ENCODE data around the gene PRG3.
A peak's percentile ranks its signal among the peaks of the same experiment; 100 is the strongest.
"Not testable (repeated sequence)": the region's sequence is repeated elsewhere in the genome, so short reads cannot be mapped to it uniquely, and the experiment has no call there.

PRG3 gene

DNA sequence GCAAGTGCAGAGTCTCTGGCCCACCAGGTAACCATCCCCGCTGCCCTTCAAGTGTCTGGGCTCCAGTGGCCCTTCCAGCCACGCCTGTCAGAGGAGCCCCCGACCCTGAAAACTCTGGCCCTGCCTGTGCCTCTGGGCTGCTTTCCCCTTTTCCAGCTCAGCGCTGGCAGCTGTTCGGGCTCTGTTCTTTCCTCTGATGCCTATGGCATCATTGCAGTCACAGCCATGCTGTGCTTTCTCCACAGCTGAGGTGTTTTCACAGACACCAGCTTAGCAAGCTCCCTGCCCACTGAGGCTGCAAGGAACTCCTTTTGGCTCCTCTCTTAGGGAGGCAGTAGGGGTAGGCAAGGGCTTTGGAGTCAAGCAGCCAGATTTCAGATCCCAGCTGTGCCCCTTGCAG is 21.6 kb downstream of the PRG3 start:
- DNase-seq (ENCODE audit: low spot score): no peak

DNA sequence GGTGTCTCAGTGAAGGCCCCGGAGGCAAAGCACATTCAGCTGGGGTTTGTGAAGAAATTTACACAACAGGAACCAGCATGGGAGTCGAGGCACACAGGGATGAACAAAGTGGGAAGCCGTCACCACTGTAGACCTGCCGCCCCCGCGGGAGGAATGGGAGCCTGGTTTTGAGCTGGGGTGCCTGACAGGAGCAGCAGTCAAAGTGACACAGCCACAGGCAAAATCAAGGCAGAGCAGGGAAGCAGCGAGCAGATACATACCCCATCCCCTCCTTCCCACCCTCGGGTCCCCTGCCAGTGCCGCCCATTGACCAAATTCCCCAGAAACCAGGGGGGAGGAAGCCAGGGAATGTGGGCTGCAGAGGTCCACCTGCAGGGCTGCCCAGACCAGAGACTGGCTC is 22.0 kb downstream of the PRG3 start:
- no peak for DNase-seq (ENCODE audit: low spot score)

DNA sequence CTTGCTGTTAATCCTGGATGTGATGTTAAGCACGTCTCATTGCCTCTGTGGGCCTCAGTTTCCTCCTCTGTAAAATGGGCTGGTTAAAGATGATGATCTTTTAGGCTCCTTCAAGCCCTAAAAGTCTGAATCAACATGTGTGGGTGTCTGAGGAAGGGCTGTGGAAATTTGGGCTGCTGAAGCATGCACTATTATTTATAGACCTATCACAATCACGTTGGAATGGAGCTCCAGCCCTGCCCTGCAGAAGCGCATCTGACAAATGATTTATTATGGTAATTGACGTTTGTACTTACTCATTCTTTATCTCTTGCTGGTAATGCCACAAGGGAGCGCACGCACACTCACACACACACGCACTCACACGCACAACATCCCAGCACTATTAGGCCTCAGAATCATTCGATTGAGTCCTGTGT is 22.4 kb downstream of the PRG3 start:
- DNase-seq (ENCODE audit: low spot score): no peak

DNA sequence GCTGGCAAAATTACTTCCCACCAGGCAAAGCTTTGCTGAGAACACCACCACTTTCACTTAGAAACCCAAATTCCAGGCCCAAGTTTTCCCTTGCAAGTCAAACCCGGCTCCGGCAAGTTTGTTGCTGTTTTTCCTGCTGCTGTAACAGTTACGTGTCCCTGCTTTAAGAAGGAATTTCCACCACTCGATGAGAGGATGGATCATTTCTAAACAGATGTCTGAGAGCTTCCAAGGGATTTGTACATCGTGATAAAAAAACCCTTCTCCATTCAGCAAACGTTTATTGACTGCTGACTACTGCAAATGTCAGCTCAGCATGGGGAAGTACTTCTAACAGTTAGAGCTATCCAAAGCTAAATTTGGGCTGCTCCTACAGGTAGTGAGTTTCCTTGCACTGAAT is 23.1 kb downstream of the PRG3 start:
- peak; percentile 29 for DNase-seq (ENCODE audit: low spot score)

DNA sequence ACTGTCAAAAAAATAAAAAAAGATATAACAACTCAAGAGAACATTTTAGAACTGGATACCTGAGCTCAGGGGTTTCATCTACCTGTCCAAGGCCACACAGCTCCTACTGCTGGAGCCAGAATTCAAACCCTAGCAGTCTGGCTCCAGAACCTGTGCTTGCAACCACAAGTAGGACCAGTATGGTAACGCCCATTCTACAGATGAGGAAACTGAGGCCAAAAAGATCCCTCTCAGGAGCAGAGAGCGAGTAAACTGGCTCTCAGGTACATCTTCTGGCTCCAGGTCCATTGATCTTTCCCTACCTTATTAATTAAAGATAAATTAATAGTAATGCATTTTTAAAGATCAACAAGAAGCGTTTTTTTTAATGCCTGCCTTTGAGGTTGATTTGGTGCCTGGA is 23.6 kb downstream of the PRG3 start:
- no peak for DNase-seq (ENCODE audit: low spot score)

DNA sequence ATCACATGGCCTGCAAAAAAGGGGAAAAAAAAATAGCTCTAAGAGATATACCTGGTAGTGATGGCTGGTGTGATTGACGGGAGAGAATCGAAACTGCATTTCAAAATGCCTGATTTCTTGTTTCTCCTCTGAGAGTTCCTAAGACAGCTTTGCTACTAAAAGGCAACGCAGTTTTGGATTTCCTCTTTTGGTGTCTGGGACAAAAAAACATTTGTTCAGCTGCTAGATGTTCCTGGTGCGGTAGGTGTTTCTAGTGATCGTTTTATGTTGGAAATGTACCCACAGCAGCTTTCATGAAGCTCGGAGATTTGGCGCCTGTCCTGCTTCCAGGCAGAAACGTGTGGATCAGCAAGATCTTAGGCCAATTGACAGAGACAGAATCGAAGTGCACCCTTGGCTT is 24.7 kb downstream of the PRG3 start:
- no peak for DNase-seq (ENCODE audit: low spot score)

DNA sequence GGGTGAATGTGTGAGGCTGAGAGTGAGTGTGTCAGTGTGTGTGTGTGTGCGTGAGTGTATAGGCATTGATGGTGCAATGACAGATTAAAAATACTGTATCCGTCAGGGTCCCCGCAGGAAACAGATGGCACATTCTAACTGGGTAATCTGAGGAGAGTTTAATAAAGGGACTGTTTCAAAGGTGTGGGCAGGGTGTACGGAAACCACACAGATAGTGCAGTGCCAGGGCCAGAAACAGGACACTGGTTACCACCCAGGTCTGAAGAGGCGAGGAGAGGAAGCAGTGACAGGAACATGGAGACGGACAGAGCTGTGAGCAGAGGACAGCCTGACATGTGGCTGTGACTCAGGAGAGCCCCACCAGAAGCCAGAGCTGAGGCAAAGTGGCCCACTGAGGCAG is 26.3 kb downstream of the PRG3 start:
- no peak for DNase-seq (ENCODE audit: low spot score)

DNA sequence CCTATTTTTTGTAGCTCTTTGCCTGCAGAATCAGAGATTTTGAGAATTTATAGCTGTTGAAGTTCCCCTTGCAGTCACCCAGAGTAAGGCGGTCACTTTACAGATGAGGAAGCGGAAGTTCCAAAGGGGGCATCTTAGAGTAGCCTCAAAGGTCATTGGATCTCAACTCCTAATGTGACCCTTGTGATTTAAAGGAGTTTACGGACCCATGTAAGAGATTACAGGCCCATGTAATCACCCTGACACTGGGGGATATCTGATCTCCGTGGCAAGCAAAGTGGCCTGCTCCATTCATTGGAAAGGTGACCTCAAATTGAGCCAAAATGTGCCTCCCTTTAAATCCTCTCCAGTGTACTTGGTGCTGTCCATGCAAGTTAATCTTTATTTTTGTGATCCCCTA is 27.1 kb downstream of the PRG3 start:
- DNase-seq (ENCODE audit: low spot score): no peak

DNA sequence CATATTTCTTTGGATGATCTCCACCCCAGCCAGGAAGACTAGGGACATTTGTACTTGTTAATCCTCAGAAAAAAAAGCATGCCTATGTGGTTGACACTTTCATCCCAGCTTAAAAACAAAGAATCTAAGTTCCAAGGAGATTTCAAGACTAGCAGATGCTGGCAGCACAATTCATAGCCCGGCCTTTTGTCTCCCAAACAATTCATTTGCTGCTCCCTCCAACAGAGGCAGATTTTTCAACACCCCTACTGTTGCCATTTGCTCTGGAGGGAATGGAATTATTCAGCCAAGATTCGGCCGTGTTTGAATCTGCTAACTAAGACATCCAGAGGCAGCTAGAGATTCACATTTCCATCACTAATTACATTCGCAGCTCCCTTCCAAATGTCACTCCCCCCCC is 27.5 kb downstream of the PRG3 start:
- no peak for DNase-seq (ENCODE audit: low spot score)

DNA sequence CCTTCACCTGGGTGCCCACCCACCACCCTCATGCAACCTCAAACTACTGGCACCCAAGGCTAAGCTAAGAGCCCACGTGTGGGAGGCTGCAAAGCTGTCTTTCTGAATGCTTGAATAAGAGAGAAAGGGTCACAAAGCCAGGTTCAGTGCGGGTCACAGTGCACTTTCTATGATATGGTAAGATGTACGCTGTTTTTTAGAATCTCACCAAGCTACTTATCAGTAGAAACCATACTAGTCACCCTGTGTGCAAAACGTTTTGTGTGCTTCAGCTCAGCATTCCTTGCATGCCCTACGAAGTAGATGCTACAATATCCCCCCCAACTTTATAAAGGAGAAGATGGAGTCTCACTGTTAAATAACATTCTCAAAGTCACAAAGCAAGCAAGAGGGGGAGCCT is 27.9 kb downstream of the PRG3 start:
- DNase-seq (ENCODE audit: low spot score): no peak

DNA sequence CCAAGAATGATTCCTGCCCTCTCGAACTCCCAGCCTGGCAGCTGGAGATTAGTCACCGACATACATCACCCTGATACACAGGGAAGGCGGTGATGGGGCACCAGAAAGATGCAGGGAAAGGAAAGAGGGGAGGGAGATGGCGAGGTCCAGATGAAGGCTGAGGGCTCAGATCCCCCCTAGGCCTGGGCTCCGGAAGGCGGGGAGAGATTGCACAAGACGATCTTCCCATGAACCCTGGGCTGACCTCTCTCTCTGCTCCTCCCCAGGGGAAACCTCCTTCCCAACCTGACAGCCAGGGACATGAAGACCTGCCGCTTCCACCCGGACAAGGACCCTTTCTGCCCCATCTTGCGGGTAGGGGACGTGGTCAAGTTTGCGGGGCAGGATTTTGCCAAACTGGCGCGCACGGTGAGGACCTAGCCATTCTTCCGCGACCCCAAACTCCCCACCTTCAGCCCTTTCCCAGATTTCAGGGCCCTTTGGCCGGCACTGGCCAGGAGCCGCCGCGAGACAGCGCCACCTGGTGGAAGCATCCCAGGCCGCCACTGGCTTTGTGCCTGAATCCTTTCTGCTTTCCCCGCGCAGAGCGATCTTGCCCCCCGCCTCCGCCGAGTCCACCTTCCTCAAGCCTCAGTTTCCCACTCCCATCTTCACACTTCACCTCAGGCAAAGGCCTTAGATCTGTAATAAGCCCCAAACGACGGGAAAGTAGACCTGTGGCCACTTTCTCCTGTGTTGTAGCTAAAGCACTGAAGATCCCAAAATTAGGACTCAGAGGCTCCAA is 31.3 kb downstream of the PRG3 start:
- DNase-seq (ENCODE audit: low spot score): peak; percentile 65

DNA sequence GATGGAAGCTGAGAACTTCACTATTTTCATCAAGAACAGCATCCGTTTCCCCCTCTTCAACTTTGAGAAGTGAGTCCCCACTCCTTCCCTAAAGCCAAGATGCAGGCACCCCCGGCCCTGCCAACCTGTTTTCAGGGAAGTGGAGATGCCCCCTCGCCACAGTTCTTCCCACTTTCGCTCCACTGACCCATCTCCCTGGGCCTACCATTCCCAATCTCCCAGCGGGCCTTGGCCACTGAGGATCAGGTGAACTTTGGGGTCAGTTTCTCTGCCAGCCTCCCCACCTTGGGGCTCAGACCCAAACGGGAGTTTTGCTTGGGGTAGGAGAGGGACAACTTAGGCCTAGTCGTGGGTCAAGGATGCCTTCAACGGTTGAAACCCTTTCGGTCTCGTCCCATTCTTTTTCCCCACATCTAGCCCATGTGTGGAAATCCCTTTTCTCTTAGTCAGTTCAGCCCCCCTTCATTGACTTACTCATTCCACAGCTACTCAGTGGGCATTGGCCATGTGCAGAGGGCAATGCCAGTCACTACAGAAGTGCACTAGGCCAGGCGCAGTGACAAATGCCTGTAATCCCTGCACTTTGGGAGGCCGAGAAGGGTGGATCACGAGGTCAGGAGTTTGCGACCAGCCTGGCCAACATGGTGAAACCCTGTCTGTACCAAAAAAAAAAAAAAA is 32.2 kb downstream of the PRG3 start:
- no peak for DNase-seq (ENCODE audit: low spot score)

DNA sequence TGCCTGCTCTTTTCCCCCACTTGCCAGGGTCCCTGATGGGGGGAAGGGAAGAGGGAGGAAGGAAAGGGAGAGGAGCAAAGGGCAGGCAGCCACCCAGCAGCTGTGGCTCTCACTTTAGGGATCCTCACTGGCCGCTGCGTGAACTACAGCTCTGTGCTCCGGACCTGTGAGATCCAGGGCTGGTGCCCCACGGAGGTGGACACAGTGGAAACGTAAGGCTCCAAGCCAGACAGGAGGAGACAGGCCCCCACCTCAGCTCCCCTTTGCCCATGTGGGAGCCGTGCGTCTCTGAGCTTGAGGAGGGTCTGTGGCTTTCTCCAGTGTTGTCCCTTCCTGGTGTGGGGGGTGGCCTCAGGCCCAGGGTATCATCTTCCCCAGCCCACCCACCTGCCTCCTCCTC is 32.9 kb downstream of the PRG3 start:
- DNase-seq (ENCODE audit: low spot score): no peak

DNA sequence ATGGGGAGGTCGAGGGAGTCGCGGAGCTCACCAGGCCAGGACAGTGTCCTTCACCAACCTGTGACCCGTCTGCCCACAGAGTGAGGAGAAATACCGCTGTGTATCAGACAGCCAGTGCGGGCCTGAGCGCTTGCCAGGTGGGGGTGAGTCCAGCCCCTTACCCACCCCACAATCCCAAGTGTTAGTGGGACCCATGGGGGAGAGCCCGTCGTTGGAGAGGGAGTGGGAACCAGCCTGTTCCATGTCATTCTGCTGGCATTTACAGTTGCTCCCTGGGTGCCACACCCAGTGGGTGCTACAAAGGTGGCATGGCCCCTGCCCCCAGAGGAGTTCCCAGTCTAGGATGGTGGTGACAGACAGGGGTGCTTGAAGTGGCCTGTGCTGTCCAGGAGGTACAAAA is 33.6 kb downstream of the PRG3 start:
- no peak for DNase-seq (ENCODE audit: low spot score)

DNA sequence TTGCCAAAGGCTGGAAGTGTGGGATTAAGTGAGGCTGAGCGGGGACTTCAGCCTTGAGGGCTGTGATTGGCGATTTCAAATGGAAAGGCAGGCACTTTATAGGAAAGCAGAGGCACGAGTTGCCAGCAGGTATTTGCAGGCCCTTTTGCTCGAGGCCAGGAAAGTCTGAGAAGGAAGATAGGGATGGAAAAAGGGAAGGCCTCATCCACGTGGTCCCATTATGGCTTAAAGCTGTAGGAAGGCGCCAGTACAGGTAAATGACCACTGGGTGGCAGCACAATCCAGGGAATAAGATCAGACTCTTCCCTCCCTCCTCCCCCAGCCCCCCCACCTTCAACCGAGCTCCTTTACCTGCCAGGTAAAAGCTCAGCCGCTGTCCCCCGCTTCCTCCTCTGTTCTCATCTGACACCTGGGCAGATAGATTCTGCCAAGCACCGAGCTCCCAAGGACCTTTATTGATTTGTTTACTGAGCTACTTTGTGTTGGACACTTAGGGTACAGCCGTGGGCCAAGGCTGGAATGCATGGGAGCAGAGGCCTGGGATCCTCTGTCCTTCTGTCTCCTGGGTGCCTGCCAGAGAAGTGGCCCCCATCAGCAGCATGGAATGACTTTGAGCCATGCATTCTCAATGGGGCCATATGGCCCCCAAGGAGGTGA is 35.3 kb downstream of the PRG3 start:
- peak; percentile 85 for DNase-seq (ENCODE audit: low spot score)

DNA sequence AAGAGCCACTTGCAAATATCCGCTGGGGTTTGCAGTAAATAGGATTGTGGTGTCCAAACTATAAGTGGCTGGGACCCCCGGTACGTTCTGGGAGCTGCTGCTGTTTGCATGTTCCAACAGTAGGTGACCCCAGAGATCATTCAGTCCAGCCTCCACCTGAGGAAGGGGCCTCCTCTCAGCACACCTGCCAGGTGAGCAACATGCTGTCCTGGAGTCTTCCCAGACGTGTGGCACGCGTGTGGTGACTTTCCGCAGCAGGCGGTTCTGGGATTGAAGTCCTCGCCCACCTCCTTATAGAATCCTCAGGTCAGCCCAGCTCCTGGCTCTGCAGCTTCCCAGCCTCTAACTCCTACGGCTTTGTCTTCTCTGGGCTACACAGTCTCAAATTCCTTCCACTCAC is 36.1 kb downstream of the PRG3 start:
- DNase-seq (ENCODE audit: low spot score): no peak

DNA sequence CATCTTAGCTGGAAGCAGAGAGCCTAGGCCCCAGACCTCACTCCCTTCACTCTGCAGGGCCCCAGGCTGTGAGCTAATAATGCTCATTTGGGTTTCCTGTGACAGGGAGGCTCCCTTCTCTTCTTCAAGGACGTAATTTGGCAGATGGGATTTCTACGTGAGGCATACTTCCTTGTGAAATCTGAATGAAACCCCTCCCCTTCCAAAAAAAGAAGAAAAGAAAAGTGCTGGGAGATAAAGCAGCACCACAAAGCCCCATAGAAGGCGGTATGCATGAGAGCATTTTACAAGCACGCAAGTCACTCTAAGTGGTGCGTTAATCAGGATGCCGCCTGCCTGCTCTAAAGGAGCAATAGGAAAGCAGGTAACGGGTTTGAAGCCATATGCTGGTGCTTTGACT is 37.1 kb downstream of the PRG3 start:
- no peak for DNase-seq (ENCODE audit: low spot score)

DNA sequence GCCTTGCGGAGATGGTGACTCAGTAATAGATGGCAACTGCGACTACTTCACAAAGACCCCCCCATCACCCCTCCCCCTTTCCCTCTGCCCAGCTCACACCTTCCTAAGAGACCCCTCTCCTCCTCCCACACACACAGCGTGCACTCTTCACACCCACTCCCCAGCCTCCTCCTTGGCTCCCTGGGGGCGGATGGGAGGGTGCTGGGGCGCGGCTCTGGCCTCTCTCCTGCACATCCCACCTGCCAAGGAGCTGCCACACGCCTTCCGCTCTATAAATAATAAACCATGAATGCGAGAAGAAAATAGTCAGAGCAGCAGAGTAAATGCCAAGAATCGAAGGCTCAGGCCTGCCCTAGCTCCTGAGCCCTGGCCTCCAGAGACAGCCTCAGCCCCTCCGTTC is 38.2 kb downstream of the PRG3 start:
- DNase-seq (ENCODE audit: low spot score): no peak

DNA sequence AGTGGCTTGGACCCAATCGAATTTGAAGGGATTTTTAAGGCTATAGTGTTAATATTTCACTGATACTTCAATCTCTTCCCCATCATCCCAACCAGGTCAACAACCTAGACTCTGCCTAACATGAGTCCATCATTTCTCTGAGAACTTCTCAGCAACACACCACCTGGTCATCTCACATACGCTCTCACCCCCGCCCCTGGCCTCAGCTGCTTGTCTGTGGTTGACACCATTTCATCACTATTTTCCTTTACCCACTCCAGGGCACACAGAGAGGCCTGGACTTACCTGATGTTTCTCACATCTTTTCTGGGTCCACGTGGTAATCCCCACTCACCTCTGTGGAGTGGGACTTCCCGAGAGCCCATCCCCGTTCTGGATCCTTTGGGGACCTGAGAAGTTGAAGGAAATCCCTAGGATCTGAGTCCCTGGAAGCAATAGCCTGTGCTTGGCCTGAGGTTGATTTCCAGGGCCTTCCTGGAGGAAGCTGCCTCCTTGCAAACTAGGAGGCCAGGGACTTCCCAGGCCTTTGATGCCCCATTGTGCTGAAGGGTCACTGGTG is 39.6 kb downstream of the PRG3 start:
- DNase-seq (ENCODE audit: low spot score): no peak

DNA sequence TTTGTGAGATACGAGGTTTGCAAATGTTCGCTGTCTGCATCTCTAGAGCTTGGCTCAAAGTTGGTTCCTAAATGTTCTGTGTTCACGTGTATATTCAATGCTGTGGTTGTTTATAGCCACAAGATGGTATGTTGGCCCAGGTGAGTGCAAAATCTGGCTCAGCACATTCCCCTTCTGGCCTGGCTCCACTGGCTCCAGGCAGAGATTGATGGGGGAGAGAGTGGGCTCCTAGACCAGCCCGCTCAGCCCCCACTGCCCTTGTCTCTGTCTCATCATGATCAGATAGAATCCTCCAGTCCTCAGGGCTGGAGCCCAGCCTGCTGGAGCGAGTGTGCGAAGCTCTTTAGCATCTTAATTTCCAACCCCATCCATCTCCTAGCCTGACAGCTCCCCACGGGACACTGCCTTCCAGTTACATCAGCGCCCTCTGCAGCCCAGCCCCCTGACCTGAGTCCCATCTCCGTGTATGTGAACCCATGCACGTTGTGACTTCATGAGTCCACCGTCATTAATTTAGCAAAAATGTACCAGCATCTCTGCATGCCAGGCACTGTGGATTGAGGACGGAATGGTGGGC is 40.8 kb downstream of the PRG3 start:
- DNase-seq (ENCODE audit: low spot score): no peak

DNA sequence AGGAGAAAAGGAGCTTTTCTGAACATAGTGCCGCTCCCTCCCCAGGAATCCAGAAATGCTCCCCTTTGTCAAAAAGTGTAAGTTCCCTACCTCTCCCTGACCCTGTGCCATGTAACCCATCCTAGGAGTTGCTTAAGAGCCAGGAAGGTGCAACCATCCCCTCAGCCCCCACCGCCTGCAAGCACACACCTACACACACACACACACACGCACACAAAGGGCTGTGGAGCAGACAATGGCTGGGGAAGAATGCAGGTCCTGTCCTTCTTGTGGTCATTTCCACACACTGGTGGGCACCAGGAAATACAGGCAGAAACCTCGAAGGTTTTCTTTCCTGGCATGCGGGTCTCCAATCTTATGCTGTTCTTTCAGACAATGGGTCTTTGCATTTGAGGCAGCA is 41.6 kb downstream of the PRG3 start:
- DNase-seq (ENCODE audit: low spot score): no peak

DNA sequence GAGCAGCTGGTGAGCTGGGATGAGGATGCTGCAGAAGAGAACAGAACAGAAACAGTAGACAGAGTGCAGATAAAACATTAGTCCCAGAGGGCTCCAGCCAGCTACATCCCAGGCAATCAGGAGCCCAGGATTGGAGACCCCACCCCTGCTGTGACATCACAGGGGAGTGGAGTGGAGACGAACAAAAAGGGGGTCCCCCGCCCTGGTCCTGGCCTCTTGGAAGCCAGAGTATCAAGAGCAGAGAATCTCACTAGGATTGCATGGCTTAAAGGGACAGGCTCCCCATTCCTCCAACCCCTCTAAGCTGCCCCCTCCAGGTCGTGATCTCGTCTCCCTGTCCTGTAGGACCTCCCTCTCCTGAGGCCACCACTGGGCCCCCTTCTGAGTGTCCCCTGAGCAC is 42.8 kb downstream of the PRG3 start, which contains the start of gene P2RX3:
Gene P2RX3, plus strand, starts transcription at position 211 of the 400 bp plus-strand sequence. CDS start 199 bp downstream, outside the sequence.
- DNase-seq (ENCODE audit: low spot score): no peak

DNA sequence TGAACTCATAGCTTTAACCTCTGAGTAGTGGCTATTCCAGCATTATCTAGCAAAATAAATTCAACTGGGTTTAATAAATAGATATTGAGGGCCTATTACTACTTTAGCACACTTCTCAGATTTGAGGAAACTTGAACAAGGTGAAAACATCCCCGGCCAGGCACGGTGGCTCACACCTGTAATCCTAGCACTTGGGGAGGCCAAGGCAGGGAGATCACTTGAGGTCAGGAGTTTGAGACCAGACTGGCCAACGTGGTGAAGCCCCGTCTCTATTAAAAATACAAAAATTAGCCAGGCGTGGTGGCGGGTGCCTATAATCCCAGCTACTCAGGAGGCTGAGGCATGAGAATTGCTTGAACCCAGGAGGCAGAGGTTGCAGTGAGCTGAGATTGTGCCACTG is 44.1 kb downstream of the PRG3 start:
- DNase-seq (ENCODE audit: low spot score): not testable (repeated sequence)

Data from AG08395 (cell line).